ENCODE measurements around the gene NELL2.
"Not testable (repeated sequence)": the region's sequence is repeated elsewhere in the genome, so short reads cannot be mapped to it uniquely, and the experiment has no call there.

The NELL2 gene

GRCh38 chr12:44847403-44847802 is 28.7 kb downstream of the NELL2 start:
- DNase-seq: no peak

GRCh38 chr12:44846826-44847225 is 29.3 kb downstream of the NELL2 start:
- DNase-seq: no peak

- DNase-seq: no peak
These were observed 33.4 kb downstream of the NELL2 start for GRCh38 chr12:44842669-44843068.

GRCh38 chr12:44839785-44840184 is 36.3 kb downstream of the NELL2 start:
- no peak for DNase-seq

DNA sequence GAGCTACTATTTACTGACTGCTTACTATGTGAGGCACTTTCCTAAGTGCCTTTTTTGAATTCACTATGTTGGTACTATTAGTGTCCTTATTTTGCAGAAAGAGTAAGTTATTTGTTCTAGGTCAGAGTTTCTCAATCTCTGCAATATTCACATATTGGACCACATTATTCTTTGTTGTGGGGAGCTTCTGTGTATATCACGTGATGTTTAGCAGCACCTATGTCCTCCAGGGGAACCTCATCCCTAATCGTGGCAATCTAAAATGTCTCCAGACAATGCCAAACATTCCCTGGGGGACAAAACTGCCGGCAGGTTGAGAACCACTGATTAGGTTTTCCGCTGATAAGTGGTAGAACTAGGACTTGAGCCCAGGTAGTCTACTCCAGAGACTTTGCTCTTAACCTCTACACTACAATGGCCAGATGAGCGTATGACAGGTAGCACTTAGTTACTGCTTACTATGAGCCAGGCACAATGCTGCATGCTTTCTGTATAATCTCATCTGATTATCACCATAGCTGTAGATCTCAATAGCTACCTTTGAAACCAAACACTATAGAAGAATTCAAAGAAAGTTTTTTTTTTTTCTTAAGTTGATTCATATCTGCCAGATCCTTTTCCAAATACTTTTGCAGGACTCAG is 38.9 kb downstream of the NELL2 start:
- no peak for DNase-seq

GRCh38 chr12:44835641-44836379 is 40.3 kb downstream of the NELL2 start:
- no peak for DNase-seq

GRCh38 chr12:44834996-44835395 is 41.1 kb downstream of the NELL2 start:
- DNase-seq: not testable (repeated sequence)

DNA sequence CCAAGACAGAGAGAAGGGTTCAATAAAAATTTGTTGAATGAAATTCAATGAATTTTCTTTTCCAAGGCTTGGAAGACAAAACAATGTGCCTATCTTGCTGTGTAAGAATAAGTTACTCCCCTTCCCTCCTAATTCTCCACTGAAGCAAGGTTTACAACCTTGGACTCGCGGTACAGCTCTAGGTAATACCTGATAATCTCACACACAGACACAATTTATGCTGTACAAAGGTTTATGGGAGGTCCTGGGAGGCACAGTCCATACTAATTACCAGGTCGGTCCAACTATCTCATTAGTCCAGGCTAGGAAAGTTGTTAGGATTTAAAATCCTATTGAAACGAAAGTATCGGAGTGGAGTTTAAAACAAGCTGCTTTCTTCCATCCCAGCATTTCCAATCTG is 42.6 kb downstream of the NELL2 start:
- DNase-seq: no peak

GRCh38 chr12:44830566-44831055 is 45.5 kb downstream of the NELL2 start:
- no peak for DNase-seq

GRCh38 chr12:44829045-44829444 is 47.1 kb downstream of the NELL2 start:
- DNase-seq: no peak

DNA sequence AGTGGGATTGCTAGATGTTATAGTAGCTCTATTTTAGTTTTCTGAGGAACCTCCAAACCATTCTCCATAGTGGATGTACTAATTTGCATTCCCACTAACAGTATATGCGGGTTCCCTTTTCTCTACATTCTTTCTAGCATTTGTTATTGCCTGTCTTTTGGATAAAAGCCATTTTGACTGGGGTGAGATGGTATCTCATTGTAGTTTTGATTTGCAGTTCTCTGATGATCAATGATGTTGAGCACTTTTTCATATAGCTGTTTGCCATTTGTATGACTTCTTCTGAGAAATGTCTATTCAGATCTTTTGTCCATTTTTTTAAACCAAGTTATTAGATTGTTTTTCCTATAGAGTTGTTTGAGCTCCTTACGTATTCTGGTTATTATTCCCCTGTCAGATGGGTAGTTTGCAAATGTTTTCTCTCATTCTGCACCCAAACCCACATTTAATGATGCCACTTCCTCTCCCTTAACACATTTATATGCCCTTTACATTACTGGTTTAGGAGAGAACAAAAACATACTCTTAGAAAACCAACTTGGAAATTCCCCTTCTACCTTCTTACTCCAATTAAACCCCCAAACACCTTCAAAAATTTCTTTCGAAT is 48.2 kb downstream of the NELL2 start:
- DNase-seq: no peak

DNA sequence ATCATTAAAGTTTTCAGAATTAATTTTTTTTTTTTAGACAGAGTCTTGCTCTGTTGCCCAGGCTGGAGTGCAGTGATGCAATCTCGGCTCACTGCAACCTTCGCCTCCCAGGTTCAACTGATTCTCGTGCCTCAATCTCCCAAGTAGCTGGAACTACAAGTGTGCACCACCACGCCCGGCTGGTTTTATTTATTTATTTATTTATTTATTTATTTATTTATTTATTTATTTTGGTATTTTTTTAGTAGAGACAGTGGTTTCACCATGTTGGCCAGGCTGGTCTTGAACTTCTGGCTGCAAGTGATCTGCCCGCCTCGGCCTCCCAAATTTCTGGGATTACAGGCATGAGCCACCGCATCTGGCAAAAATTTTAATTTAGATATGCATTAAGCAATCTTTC is 54.4 kb downstream of the NELL2 start:
- DNase-seq: not testable (repeated sequence)

GRCh38 chr12:44819884-44820283 is 56.2 kb downstream of the NELL2 start:
- DNase-seq: no peak

DNA sequence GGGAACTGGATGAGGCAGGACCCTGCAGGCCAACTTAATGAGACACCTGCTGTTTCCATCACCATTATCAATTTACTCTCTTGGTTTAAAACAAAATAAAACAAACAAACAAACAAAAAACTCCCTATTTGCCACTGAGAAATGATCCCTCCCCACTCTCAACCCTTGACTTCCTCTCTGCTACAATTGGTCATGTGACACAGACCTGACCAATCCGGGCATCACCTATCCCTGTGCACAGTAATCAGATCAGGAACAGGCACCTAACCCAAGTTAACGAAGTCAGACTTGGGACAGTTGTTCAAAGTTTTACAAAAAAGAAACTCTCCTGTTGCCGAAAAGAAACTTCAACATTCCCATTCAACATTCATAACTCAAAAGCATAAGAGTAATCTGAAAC is 58.4 kb downstream of the NELL2 start:
- DNase-seq: no peak

GRCh38 chr12:44816446-44817017 is 59.6 kb downstream of the NELL2 start:
- no peak for DNase-seq

- DNase-seq: no peak
These were observed 64.1 kb downstream of the NELL2 start for GRCh38 chr12:44812062-44812461.

DNA sequence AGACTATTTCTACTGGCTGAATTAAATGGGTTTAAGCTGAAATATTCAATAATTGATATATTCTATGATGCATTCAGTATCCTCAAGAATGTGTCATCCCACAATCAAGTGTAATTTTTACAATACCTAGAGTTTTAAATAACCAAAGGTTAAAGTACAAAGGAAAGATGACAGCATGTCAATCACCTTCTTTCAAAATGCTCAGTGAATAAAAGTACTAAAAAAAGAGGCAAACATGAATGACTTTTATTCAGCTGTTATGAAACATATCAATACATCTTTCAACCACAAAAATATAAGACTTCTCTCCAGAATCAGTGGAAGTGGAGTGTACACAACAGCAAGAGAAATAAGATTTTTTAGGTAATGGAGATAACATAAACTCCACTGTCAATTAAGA is 72.0 kb downstream of the NELL2 start:
- no peak for DNase-seq

DNA sequence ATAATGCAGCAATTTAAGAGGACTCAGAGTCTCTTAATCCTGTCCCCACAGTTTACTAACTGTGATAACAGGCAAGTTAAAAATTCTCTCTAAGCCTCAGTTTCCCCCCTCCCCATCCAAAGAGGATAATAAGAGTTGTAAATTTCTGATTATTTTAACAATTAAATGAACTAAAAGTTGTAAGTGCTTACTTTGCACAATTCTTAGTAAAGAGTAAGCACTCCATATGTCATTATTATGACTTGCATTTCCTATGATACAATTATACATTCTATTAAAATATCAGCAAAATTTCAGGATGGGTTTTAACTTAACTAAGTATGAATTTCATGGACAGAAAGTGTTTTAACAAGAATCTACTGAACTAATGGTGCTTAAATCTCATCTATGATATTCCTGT is 80.1 kb downstream of the NELL2 start:
- no peak for DNase-seq

DNA sequence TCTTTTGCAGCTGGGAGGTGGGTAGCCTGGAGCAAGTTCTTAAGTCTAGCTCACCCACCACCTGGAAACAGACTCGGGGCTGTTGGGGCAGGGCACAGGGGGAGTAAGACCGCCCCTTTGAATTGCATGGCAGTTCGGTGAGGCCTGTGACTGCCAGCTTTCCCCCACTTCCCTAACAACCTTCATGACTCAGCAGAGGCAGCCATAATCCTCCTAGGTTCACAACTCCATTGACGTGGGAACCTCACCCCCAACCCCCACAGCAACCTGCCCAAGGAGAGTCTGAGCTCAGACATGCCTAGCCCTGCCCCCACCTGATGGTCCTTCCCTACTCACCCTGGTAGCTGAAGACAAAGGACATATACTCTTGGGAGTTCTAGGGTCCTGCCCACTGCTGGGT is 87.4 kb downstream of the NELL2 start:
- no peak for DNase-seq

- no peak for DNase-seq
These were observed 95.8 kb downstream of the NELL2 start for GRCh38 chr12:44780221-44780790.

DNA sequence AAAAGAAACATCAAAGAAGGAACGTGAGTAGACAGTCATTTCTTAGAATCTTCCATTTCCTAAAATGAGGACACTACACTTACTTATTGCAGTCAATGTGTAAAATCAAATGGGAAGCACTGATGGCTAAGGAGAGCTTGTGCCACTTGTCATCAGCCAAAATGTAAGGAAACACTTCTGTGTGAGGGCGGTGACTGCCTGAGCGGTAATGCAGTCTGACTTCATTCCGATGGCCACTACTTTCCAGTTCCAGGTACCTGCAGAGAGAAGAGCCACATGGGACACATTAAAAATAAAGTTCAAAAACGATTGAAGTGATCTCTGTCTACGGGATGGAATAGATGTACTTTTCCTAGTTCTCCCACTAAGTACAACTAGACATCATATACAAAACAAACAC is 96.3 kb downstream of the NELL2 start:
- no peak for DNase-seq

GRCh38 chr12:44778863-44779262 is 97.3 kb downstream of the NELL2 start:
- no peak for DNase-seq

GRCh38 chr12:44777044-44777443 is 99.1 kb downstream of the NELL2 start:
- DNase-seq: no peak

Data from T1000 (cell line).